22Rv1 (cell line): ENCODE data around the gene C13orf42.

Experiments
- ZFX ChIP-seq: fragments of 450-650 bp; IDR thresholded peaks from 2 replicates; pipeline ENCODE4 v1.6.1; 2017; ENCODE audit warnings: antibody characterized with exemption, borderline replicate concordance
- TF ChIP-seq, protein P1 (sequence below): fragments of 450-650 bp; IDR thresholded peaks from 2 replicates; pipeline ENCODE4 v1.5.1; 2017; ENCODE audit warnings: mild to moderate bottlenecking

DNA sequence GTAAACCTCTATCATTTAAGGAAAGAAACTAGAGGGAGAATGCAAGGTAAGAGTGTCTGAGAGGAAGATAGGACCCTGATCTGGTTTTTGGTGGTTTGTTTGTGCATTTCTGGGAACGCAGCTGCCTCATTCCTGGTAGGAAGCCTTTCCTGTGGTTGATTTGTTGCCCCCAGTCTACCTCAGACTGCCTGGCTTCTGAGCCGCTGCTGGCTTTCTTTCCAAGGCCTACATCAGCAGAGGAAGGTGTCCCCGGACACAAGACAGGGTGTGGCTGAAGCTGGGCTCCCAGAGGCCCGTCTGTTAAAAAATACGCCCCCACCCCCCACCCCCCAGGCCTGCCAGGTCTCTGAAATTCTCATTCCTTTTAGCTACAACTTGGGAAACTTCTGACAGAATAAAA, 42.6 kb downstream of the C13orf42 start:
- TF ChIP-seq ZFX = no peak
- TF ChIP-seq, protein P1, sequence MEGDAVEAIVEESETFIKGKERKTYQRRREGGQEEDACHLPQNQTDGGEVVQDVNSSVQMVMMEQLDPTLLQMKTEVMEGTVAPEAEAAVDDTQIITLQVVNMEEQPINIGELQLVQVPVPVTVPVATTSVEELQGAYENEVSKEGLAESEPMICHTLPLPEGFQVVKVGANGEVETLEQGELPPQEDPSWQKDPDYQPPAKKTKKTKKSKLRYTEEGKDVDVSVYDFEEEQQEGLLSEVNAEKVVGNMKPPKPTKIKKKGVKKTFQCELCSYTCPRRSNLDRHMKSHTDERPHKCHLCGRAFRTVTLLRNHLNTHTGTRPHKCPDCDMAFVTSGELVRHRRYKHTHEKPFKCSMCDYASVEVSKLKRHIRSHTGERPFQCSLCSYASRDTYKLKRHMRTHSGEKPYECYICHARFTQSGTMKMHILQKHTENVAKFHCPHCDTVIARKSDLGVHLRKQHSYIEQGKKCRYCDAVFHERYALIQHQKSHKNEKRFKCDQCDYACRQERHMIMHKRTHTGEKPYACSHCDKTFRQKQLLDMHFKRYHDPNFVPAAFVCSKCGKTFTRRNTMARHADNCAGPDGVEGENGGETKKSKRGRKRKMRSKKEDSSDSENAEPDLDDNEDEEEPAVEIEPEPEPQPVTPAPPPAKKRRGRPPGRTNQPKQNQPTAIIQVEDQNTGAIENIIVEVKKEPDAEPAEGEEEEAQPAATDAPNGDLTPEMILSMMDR = no peak
